Measurements from ENCODE around the gene RAG2.
A peak's percentile ranks its signal among the peaks of the same experiment; 100 is the strongest.

Gene RAG2

DNA sequence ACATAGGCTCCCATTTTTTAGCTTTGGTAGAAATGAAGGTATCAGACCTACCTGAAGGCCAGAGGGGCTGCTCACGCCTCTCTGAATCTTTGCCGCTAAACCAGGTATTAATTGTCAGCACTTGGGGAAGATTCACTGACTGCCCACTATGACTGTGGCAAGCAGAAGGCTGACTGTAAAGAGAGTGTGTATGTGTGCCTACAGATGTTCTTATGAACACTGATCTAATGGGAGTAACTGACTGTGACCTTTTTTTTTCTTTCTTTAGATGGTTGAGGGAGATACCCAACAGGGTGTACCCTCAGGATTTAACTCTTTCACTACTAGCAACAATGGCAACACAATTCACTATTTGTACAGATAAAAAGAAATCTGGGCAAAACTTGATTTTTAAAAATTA is at the start of gene RAG2:
Gene RAG2, minus strand, starts transcription at position 186 of the 400 bp plus-strand sequence. CDS start 4,068 bp downstream, outside the sequence.
- DNase-seq (ENCODE audit: low spot score): no peak

- no peak for DNase-seq (ENCODE audit: low spot score)
These were observed 40.5 kb upstream of the RAG2 start for GRCh38 chr11:36638556-36638955.

DNA sequence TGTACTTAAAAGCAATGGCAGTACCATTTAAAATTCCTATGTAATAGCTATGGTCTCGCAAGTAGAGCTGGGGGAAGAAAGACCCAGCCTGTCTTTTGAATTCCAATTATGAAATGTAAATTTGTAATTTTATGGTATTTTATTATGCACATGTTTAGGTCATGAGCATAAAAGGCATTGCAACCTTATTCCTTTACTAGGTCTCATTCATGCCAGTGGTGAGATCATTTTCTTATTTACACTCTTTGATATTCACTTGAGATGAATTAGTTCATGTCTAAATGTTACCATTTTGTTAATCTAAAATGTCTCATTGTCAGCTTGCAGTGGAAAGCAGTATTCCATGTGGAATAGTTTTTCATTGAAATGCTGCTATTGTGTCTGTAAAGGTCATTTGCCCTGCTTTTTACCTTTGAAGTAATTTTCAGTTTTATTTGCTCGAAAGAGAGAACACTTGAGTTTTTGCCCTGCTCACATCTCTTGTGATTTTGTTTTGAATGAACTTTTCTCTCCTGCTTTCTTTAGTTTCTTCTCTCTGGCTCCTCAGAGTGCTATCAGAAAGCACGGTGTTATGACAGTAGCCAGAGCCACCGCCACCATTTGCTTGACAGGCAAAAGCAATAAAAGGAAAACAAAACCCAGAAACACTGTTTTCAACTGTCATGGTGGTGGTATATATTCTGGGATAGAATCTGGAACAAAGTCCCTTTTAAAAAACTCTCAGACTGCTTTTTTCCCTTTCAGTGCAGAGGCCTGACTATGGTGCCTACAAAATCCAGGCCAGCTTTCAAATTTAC is 37.2 kb upstream of the RAG2 start:
- no peak for DNase-seq (ENCODE audit: low spot score)

DNA sequence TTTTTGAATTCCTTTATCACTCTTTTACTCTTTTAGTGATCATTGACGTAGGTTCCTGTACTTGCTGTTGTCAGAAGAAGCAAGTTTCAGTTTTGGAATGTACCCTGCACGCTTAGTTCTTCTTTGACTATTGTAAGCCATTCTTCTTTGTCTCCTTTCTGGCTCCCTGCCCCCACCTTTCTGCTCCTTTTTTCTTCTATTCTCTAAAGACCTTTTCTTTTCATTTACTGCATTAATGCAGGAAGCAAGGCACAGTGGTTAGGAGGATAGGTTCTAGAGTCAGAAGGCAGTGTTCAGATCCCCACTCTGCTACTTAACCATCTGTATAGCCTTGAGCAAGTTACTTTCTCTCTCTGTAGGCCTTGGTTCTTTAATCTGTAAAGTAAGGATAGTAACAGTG is 33.7 kb upstream of the RAG2 start:
- DNase-seq (ENCODE audit: low spot score): peak; percentile 16

DNA sequence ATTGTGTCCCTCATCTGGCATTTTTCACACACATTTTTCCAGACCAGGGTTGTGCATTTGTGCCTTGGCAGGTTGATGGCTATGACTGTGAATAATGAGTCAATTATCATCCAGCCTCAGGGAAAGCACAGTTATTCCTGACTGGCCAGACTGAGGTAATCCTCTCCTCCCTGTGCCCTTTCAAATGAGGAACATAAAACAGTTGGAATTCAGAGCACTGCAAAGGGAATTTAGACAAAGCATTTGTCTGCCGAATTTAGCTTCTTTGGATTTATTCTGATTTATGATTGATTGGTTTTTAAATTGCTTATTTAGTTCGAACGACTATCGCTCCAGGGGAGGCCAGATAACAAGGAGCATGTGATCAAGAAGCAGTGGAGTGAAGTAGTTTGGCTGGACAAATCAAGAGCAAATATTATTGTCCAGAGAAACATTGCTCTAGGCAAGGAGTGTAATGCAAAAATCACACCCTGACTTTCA is 30.8 kb upstream of the RAG2 start:
- DNase-seq (ENCODE audit: low spot score): no peak

DNA sequence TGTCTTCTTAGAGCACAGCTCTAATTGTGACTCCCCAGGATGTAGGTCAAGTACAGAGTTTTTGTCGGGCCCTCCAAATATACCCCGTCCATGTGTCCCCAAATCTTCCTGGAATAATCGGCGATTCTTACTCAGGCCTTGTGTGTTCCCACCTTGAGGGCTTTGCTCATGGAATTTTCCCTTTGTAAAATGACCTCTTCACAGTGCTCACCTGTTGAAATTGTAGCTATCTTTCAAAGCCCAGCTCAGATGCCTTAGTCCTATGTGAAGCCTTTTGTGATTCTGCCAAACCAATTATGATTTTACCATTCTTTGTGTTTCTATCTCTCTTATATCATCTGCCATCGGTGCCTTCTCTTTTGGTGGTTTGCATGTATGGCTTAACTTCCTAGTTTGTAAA is 30.1 kb upstream of the RAG2 start:
- no peak for DNase-seq (ENCODE audit: low spot score)

GRCh38 chr11:36627471-36627870 is 29.4 kb upstream of the RAG2 start:
- DNase-seq (ENCODE audit: low spot score): no peak

- no peak for DNase-seq (ENCODE audit: low spot score)
These were observed 29.0 kb upstream of the RAG2 start for GRCh38 chr11:36627006-36627405.

- DNase-seq (ENCODE audit: low spot score): no peak
These were observed 25.5 kb upstream of the RAG2 start for GRCh38 chr11:36623494-36623893.

- DNase-seq (ENCODE audit: low spot score): peak; percentile 35
These were observed 24.5 kb upstream of the RAG2 start for GRCh38 chr11:36622431-36623136.

DNA sequence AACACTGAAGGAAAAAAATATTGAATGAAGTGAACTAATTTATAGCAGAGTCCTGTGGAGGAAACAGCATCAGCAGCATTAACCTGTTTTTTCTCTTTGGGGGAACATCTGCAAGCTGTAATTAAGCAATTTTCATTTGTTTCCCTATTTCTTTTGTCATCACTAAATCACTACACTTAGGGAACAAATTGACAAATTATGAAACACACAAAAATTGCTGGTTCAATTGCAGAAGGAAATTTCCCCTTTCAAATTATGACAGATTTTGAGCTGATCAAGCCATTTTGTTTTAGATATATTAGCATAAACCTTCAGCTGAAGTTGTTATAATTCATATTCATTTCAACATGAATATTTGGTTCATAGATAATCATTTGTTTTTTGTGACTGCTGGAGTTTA is 22.2 kb upstream of the RAG2 start:
- DNase-seq (ENCODE audit: low spot score): no peak

- no peak for DNase-seq (ENCODE audit: low spot score)
These were observed 21.5 kb upstream of the RAG2 start for GRCh38 chr11:36619502-36619901.

DNA sequence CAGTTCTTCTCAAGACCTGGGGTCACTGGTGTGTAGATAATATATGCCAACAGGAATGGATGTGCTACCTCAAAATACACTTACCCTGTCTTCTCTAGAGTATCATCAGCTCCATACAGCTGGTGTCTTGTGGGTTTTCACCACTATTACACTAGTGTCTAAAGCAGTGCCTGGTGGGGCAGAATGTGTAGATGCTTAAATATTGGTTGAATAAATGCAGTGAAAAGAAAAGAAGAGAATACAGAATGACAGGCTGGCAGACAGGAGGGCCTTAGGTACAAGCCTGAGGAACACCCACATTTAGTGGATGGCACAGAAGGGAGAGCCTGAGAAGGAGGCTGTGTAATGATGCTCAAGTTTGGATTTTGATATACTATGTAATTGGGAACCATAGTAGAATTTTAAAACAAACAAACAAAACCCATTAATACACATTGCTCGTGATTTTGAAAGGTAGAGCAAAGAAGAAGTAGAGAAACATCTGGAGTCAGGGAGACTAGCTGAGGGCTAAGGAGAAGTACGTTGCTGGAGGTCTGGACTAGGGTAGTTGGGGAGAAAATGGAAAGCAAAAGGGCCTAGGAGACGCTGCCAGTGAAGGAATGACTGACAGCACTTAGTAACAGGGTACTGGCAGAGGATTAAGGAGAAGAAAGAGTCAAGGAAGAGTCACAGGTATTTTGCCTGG is 20.5 kb upstream of the RAG2 start:
- DNase-seq (ENCODE audit: low spot score): no peak

DNA sequence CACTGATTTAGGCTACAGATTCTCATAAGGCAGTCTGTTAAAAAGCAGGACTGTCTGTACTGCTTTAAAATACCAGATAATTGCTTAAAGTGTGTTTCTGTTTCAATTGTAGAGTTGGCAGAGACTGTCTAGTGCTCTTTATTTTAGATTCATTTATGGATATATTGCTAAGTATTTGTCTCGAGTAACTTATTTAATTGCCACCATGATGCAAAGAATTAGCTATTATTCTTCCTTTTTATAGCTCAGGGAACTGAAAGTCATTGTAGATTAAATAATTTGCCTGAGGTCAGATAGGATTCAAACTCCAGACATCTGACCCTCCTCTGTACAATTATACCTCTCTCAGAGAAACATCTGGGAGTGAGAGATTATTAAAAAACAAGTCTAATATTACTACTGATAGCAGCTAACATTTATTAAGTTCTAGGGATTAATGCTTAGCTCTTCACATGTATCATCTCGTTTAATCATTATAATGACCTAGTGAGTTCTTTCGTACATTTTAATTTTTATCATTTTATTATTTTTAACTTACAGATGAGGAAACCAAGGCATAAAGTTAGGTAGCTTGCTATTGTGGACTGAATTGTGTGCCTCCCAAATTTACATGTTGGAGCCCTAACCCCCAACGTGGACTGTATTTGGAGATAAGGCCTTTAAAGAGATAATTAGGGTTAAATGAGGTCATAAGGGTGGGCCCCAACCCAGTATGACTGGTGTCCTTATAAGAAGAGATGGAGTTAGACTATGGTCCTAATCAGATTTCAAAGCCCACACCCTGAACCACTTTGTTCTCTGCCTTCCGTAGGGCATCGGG is 19.7 kb upstream of the RAG2 start:
- DNase-seq (ENCODE audit: low spot score): no peak

DNA sequence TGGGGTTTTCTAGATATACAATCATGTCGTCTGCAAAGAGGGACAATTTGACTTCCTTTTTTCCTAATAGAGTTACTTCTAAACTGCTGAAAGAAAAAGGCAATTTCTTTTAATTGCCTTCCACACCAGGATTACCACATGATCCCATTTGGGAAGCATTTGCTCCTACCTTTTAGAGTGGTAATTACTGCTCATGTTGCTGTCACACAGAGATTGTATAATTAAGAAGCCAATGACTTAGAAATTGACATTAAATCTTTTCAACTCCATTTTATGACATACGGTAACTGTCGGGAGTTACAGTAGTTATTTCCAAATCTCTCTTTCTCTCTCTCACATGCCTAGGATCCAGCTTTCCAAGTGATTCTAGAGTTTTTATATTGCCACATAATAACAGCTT is 17.8 kb upstream of the RAG2 start:
- no peak for DNase-seq (ENCODE audit: low spot score)

DNA sequence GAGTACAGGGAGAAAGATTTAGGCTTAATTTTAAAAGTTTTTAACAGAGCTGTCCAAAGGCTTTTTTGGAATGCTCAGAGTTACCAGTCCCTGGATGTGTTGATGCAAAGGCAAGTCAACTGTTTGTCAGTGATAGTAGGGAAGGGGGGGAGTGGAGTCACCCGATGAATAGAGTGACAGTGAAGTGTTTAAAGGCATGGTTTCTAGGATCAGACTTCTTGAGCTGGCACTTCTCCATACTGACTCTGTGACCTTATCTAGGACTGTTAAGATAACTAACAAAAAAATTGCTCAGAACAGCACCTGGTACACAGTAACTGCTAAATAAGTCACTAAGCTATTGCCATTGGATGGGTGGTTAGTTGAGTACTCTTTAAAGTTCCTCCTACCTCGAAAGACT is 11.3 kb upstream of the RAG2 start:
- DNase-seq (ENCODE audit: low spot score): no peak

- no peak for DNase-seq (ENCODE audit: low spot score)
These were observed 10.6 kb upstream of the RAG2 start for GRCh38 chr11:36608491-36609199.

- DNase-seq (ENCODE audit: low spot score): no peak
These were observed 7.5 kb upstream of the RAG2 start for GRCh38 chr11:36605221-36606216.

GRCh38 chr11:36602135-36602534 is 4.1 kb upstream of the RAG2 start:
- no peak for DNase-seq (ENCODE audit: low spot score)

GRCh38 chr11:36601155-36601554 is 3.1 kb upstream of the RAG2 start:
- DNase-seq (ENCODE audit: low spot score): no peak
